Endothelial cell of umbilical vein (primary cell): ENCODE results near the gene DOCK4. TPM values are rescaled to one million over a fixed set of nuclear protein-coding genes. Genes with fewer than 3 reads are reported as not detected.

Source experiments
- BruUV-seq: library from RNA; stranded (reverse); fragments of 400-500 nt; replicated peaks from 2 replicates; lab custom pipeline; 2021; lab: Mats Ljungman, UMichigan
- CTCF ChIA-PET: fragments of 300-600, 350-600 bp; sonication (Branson Sonifier 250); formaldehyde crosslinking; loops from one replicate; lab custom pipeline; 2021; ENCODE audit warnings: antibody characterized with exemption, inconsistent platforms; lab: Charles Lee
- POLR2A ChIA-PET: fragments of 300-600, 350-600 bp; sonication (Branson Sonifier 250); formaldehyde crosslinking; loops from one replicate; lab custom pipeline; 2021; ENCODE audit warnings: antibody characterized with exemption, inconsistent platforms; lab: Charles Lee
- DNase-seq: peaks from one replicate; pipeline ENCODE4 v3.0.0-alpha.2; 2011; ENCODE audit warnings: low read depth, low spot score
- FAIRE-seq: peaks from 2 replicates; lab custom pipeline; 2011; peaks lifted over from hg19 to GRCh38; lab: Jason Lieb, UNC
- H2AFZ ChIP-seq: 2 replicates; pipeline ENCODE4 v1.6.0; 2012; ENCODE audit warnings: low read depth, low read length, control low read depth, inconsistent platforms
- H3K27ac ChIP-seq: 2 replicates; pipeline ENCODE4 v1.5.1; 2011; ENCODE audit warnings: low read depth, mild to moderate bottlenecking, control low read depth, low read length, moderate library complexity; ENCODE audit not compliant: insufficient read depth
- H3K27me3 ChIP-seq, 2 experiments: 2 replicates each; pipeline versions ENCODE4 v1.6.0 to v1.6.1; 2011; ENCODE audit warnings: low read length in 2 of 2, mixed read lengths in 1 of 2; ENCODE audit not compliant: control insufficient read depth in 2 of 2, insufficient read depth in 2 of 2
- H3K36me3 ChIP-seq, 2 experiments: 2 replicates in 1 of 2; 3 replicates in 1 of 2; pipeline ENCODE4 v1.5.1; 2011; ENCODE audit warnings: low read length in 2 of 2, mild to moderate bottlenecking in 1 of 2, moderate library complexity in 1 of 2; ENCODE audit not compliant: control insufficient read depth in 2 of 2, insufficient read depth in 2 of 2; ENCODE audit errors: extremely low read depth in 1 of 2
- H3K4me1 ChIP-seq: 3 replicates; pipeline ENCODE4 v1.5.1; 2011; ENCODE audit warnings: mild to moderate bottlenecking, low read length; ENCODE audit not compliant: control insufficient read depth, insufficient read depth; ENCODE audit errors: extremely low read depth
- H3K4me2 ChIP-seq: 2 replicates; pipeline ENCODE4 v1.6.1; 2011; ENCODE audit warnings: low read length, control low read depth, mixed read lengths; ENCODE audit not compliant: insufficient read depth
- H3K4me3 ChIP-seq, 3 experiments: fragments of 200-600 bp in 1 of 3; sonication (generic), shearing (Covaris generic) in 1 of 3; replicated peaks in 1 of 3; 2 replicates each; pipeline ENCODE4 v1.5.1; 2011 to 2016; ENCODE audit warnings: control low read depth in 3 of 3, low read length in 3 of 3, mild to moderate bottlenecking in 2 of 3, inconsistent platforms in 1 of 3, low read depth in 1 of 3, moderate library complexity in 1 of 3; ENCODE audit not compliant: insufficient read depth in 1 of 3
- H3K79me2 ChIP-seq: 2 replicates; pipeline ENCODE4 v1.6.0; 2012; ENCODE audit warnings: low read length, inconsistent platforms; ENCODE audit not compliant: control insufficient read depth, insufficient read depth
- H3K9ac ChIP-seq: replicated peaks from 2 replicates; pipeline ENCODE3; 2011; ENCODE audit warnings: low read length, control low read depth; ENCODE audit not compliant: insufficient read depth; ENCODE audit errors: extremely low read depth
- H3K9me1 ChIP-seq: replicated peaks from 3 replicates; pipeline ENCODE4 v1.6.0; 2011; ENCODE audit warnings: mild to moderate bottlenecking, low read length; ENCODE audit not compliant: control insufficient read depth, insufficient read depth; ENCODE audit errors: extremely low read depth
- H3K9me3 ChIP-seq: replicated peaks from 2 replicates; pipeline ENCODE4 v1.5.1; 2012; ENCODE audit warnings: low read length, inconsistent platforms; ENCODE audit not compliant: control insufficient read depth, insufficient read depth
- H4K20me1 ChIP-seq: replicated peaks from 2 replicates; pipeline ENCODE3; 2011; ENCODE audit warnings: mild to moderate bottlenecking, low read length; ENCODE audit not compliant: control insufficient read depth, insufficient read depth; ENCODE audit errors: extremely low read depth
- CTCF ChIP-seq, 2 donors: IDR thresholded peaks; 1 replicate in 1 of 2; 2 replicates in 1 of 2; pipeline ENCODE4 v1.5.1; 2011; ENCODE audit warnings: low read length in 2 of 2, mild to moderate bottlenecking in 2 of 2, moderate library complexity in 2 of 2, control low read depth in 1 of 2, inconsistent platforms in 1 of 2, low read depth in 1 of 2; ENCODE audit not compliant: insufficient read depth in 1 of 2; ENCODE audit errors: extremely low read depth in 1 of 2
- EZH2 ChIP-seq: IDR thresholded peaks from 2 replicates; pipeline ENCODE4 v1.6.1; 2012; ENCODE audit warnings: borderline replicate concordance, low read depth, mild to moderate bottlenecking, moderate library complexity, low read length, inconsistent platforms; ENCODE audit not compliant: severe bottlenecking
- FOS ChIP-seq: IDR thresholded peaks from 2 replicates; pipeline ENCODE4 v1.6.1; 2011; ENCODE audit warnings: mild to moderate bottlenecking, low read length, moderate library complexity, borderline replicate concordance; ENCODE audit not compliant: insufficient read depth
- GATA2 ChIP-seq: IDR thresholded peaks from 2 replicates; pipeline ENCODE4 v1.7.0; 2011; ENCODE audit warnings: low read depth, mild to moderate bottlenecking, moderate library complexity, mixed read lengths, low read length; ENCODE audit not compliant: insufficient read length, insufficient read depth
- MAX ChIP-seq: IDR thresholded peaks from 2 replicates; pipeline ENCODE4 v1.6.1; 2011; ENCODE audit not compliant: insufficient read depth, insufficient read length
- MYC ChIP-seq: IDR thresholded peaks from one replicate; pipeline ENCODE4 v1.6.1; 2011; ENCODE audit warnings: mild to moderate bottlenecking, low read depth, low read length
- POLR2A ChIP-seq: IDR thresholded peaks from 2 replicates; pipeline ENCODE4 v1.6.1; 2012; ENCODE audit warnings: low read depth, mild to moderate bottlenecking, control low read depth, low read length
- POLR2AphosphoS5 ChIP-seq: IDR thresholded peaks from 2 replicates; pipeline ENCODE4 v1.6.1; 2012; ENCODE audit warnings: low read depth, mild to moderate bottlenecking, control low read depth, low read length, moderate library complexity; ENCODE audit not compliant: insufficient read depth
- dilution Hi-C: fragments of 300-500 bp; cut with MboI; formaldehyde crosslinking; loops from one replicate; pipeline ENCODE4 v1.15.0; 2019; ENCODE audit warnings: low sequenced_read_pairs; ENCODE audit not compliant: extremely low pct_ligation_motif_present
- intact Hi-C: fragments of 100-400 bp; cut with micrococcal nuclease; formaldehyde crosslinking; loops from one replicate; pipeline ENCODE4 v1.10.0; 2022
- polyA plus RNA-seq, 4 experiments: library from polyadenylated mRNA; depleted of rRNA in 3 of 4; stranded (reverse) in 3 of 4; unstranded in 1 of 4; fragments of >200 nt; gene quantifications; 2 replicates each; pipeline versions ENCODE4 v1.2.1 to v1.2.3, GENCODE V29; 2011 to 2012; ENCODE audit warnings: missing spikeins in 1 of 4
- total RNA-seq: library from RNA; stranded (reverse); gene quantifications from 2 replicates; pipeline ENCODE4 v1.2.3, GENCODE V29; 2021

The DOCK4 gene
- total and polyA plus RNA-seq, 2 donors (not counting 3 experiments of a cell fraction or from before 2014, with no cell fraction given) = 47.4 to 164 TPM

- intact Hi-C loops = no loop called here
- Histone ChIP-seq H3K9ac (no peak overlapping the region), H3K79me2 (peaks cover 94% of the 10 kb centered on the region), H2AFZ (no peak overlapping the region), H3K4me2 (no peak overlapping the region), H3K27me3 (no peaks in the 10 kb centered on the region), H4K20me1 (peaks cover 24% of the 10 kb centered on the region), H3K9me3 (no peaks in the 10 kb centered on the region), H3K9me1 (no peaks in the 10 kb centered on the region), H3K4me3 (no peak overlapping the region), H3K27ac (no peak overlapping the region), H3K36me3 (no peaks in the 10 kb centered on the region), H3K4me1 (peaks cover 2% of the 10 kb centered on the region)
- ChIA-PET CTCF (interaction anchor here (1.1 to 1.4 kb wide), 2 partner anchors 16 to 17 kb away, joined by 3 to 5 read pairs; no protein-coding TSS in a partner anchor), POLR2A (no interaction called here)
- dilution Hi-C loops = no loop called here
- BruUV-seq = no TSS peak
- FAIRE-seq (no peak), DNase-seq (no peak)
- TF ChIP-seq CTCF (IDR thresholded peaks at IDR 0.05; ENCODE audit: extremely low read depth in 1 of 2, insufficient read depth in 1 of 2, low read depth in 1 of 2, low read length in 2 of 2) (no peak), GATA2 (no peak), MYC (no peak), MAX (no peak), POLR2AphosphoS5 (no peak), POLR2A (no peak), EZH2 (no peak), FOS (no peak)
Observed at GRCh38 chr7:112052498-112052897, 153.7 kb downstream of the DOCK4 start.
